Transverse colon (tissue), 4 donors: ENCODE results near the gene RETNLB. TPM values are rescaled to one million over a fixed set of nuclear protein-coding genes. Genes with fewer than 3 reads are reported as not detected.

Source experiments
- DNase-seq: peaks from one replicate; pipeline ENCODE4 v3.0.0-alpha.2; 2019
- H3K27ac ChIP-seq, 4 donors: fragments of 200-600 bp; sonication (generic); 2 replicates each; pipeline ENCODE4 v1.5.1; 2016 to 2018; ENCODE audit warnings: inconsistent platforms in 4 of 4
- H3K27me3 ChIP-seq: fragments of 200-600 bp; sonication (generic); 2 replicates; pipeline ENCODE4 v1.5.1; 2017; ENCODE audit warnings: inconsistent platforms
- H3K36me3 ChIP-seq, 4 donors: fragments of 200-600 bp; sonication (generic); 2 replicates each; pipeline ENCODE4 v1.5.1; 2017 to 2019; ENCODE audit warnings: inconsistent platforms in 4 of 4
- H3K4me1 ChIP-seq, 4 donors: fragments of 200-600 bp; sonication (generic); 2 replicates each; pipeline ENCODE4 v1.5.1; 2017 to 2020; ENCODE audit warnings: inconsistent platforms in 4 of 4
- H3K4me3 ChIP-seq, 4 donors: fragments of 200-600 bp; sonication (generic); 1 replicate in 1 of 4; 2 replicates in 3 of 4; pipeline versions ENCODE4 v1.5.1 to v1.6.1; 2017 to 2019; ENCODE audit warnings: inconsistent platforms in 4 of 4
- H3K9me3 ChIP-seq, 2 donors: fragments of 200-600 bp; sonication (generic); 2 replicates each; pipeline ENCODE4 v1.5.1; 2017 to 2019; ENCODE audit warnings: inconsistent platforms in 2 of 2
- EP300 ChIP-seq: sonication (generic); formaldehyde crosslinking; IDR thresholded peaks from one replicate; pipeline ENCODE4 v1.6.1; 2017; ENCODE audit warnings: antibody characterized with exemption, low read depth
- POLR2A ChIP-seq: fragments of 450-650 bp; IDR thresholded peaks from one replicate; pipeline ENCODE4 v1.6.1; 2016; ENCODE audit warnings: antibody characterized with exemption, mild to moderate bottlenecking, moderate library complexity
- POLR2AphosphoS5 ChIP-seq, 3 donors: sonication (generic); formaldehyde crosslinking; IDR thresholded peaks; one replicate each; pipeline ENCODE4 v1.6.1; 2016; ENCODE audit warnings: antibody characterized with exemption in 3 of 3
- WGBS, 2 donors: methylation state at CpG; one replicate each; pipeline ENCODE4 v1.1.5; 2018; ENCODE audit warnings: low coverage in 1 of 2; 5-methylcytosine and 5-hydroxymethylcytosine counted together
- in situ Hi-C, 4 donors: fragments of 200-750 bp; cut with MboI; loops; one replicate each; pipeline versions ENCODE4 v1.15.0 to v1.15.1; 2017; ENCODE audit warnings: low sequenced_read_pairs in 3 of 4, low pct_ligation_motif_present in 1 of 4, low pct_unique_long_range_greater_than_20kb in 1 of 4
- intact Hi-C: fragments of 100-400 bp; cut with DNase I; formaldehyde crosslinking; loops from one replicate; pipeline ENCODE4 v1.15.1; 2023; ENCODE audit warnings: low total_unique reads
- total RNA-seq, 4 donors: library from RNA; depleted of rRNA; stranded (reverse); fragments of >200 nt; gene quantifications; one replicate each; pipeline ENCODE4 v1.1.0, GENCODE V29; 2016
- TF ChIP-seq, protein P1 (sequence below), 5 experiments: fragments of 200-600 bp in 3 of 5; fragments of 450-650 bp in 2 of 5; sonication (generic) in 3 of 5; IDR thresholded peaks; 1 replicate in 2 of 5; 2 replicates in 3 of 5; pipeline ENCODE4 v1.5.1; 2016 to 2017; ENCODE audit warnings: antibody characterized with exemption in 5 of 5, inconsistent platforms in 3 of 5, mild to moderate bottlenecking in 2 of 5, moderate library complexity in 1 of 5

The RETNLB gene
- total RNA-seq, 4 donors from 2014 or later = 3.3 to 62.7 (median 14.2) TPM; not detected in 1

DNA sequence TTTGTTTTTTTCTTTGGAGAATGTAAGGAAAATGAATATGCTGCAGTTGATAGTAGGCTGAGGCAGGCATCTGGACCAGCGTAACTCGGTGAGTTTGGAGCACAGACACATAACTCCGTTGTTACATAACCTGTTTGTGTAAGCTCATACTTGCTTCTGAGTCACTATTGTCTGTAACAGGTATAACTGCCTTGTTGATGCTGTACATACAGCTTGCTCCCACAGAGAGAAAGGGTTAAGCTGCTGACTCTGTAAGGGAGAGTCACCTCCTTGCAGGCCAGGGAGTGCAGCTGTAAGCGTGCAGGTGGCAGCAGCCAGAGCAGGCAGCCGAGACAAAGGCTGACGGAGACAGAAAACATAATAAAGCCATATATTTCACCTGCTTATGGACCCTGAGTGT lies 20.4 kb downstream of the RETNLB start:
- no peak for DNase-seq
- peaks cover 0 to 3% (median 0%) of the 10 kb centered on the region in 4 donors for H3K4me1 ChIP-seq
- H3K27ac ChIP-seq = no peak overlapping the region
- no peaks in the 10 kb centered on the region for H3K9me3 ChIP-seq
- 88 to 94% methylated on average over 3 to 6 of the region's 6 CpGs for WGBS, 2 donors
- H3K36me3 ChIP-seq = no peaks in the 10 kb centered on the region
- in situ Hi-C loops = no loop called here
- intact Hi-C loops = no loop called here
- no peak for TF ChIP-seq POLR2AphosphoS5 (IDR thresholded peaks at IDR 0.05)
- no peak for TF ChIP-seq POLR2A
- TF ChIP-seq EP300 = no peak
- TF ChIP-seq, protein P1, sequence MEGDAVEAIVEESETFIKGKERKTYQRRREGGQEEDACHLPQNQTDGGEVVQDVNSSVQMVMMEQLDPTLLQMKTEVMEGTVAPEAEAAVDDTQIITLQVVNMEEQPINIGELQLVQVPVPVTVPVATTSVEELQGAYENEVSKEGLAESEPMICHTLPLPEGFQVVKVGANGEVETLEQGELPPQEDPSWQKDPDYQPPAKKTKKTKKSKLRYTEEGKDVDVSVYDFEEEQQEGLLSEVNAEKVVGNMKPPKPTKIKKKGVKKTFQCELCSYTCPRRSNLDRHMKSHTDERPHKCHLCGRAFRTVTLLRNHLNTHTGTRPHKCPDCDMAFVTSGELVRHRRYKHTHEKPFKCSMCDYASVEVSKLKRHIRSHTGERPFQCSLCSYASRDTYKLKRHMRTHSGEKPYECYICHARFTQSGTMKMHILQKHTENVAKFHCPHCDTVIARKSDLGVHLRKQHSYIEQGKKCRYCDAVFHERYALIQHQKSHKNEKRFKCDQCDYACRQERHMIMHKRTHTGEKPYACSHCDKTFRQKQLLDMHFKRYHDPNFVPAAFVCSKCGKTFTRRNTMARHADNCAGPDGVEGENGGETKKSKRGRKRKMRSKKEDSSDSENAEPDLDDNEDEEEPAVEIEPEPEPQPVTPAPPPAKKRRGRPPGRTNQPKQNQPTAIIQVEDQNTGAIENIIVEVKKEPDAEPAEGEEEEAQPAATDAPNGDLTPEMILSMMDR (IDR thresholded peaks at IDR 0.05) = no peak
- H3K4me3 ChIP-seq = no peak overlapping the region
- no peaks in the 10 kb centered on the region for H3K27me3 ChIP-seq

DNA sequence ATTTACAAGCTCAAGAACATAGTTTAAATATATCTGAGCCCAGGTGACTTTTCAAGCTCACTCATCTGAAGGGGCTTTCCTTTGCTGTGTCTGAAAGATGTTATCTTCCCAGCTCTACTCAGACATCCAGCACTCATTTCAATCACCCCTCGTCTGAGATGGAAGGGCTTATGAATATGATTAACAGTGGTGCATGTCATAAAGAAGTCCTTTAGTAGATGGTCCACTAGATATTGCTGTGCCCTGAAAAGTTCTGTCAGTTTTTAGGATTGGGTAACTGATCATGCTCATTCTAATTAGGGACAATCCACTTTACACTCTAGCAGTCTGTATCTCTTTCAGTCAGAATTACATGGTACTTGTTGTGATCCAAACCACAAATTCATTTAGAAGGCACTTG lies 28.3 kb downstream of the RETNLB start:
- TF ChIP-seq EP300 = no peak
- TF ChIP-seq, protein P1 (IDR thresholded peaks at IDR 0.05) = no peak
- no peak for TF ChIP-seq POLR2AphosphoS5 (IDR thresholded peaks at IDR 0.05)
- TF ChIP-seq POLR2A = no peak

DNA sequence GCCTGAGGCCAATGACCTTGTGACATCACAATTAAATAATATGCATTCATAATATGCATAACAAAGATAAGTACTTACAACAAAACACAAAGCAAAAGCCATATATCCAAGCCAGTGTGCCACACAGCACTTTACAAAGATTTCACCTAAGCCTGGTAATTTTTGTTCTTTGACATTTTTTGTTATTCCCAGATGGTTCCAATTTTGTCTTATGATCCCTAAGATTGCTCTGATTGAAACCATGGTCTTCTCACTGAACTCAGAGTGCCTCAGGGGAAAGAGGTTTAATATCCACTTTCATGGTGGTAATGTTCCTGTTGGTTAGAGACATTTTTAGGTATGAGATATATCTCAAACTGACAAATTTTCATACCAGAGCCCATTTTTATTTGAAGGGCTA lies 29.1 kb downstream of the RETNLB start:
- Histone ChIP-seq H3K9me3 (no peaks in the 10 kb centered on the region), H3K27me3 (no peaks in the 10 kb centered on the region), H3K36me3 (no peaks in the 10 kb centered on the region), H3K4me1 (no peaks in the 10 kb centered on the region), H3K4me3 (no peak overlapping the region), H3K27ac (no peak overlapping the region)
- no peak for DNase-seq
- intact Hi-C loops (no loop called here), in situ Hi-C loops (no loop called here)
- TF ChIP-seq, protein P1 (IDR thresholded peaks at IDR 0.05) = no peak
- no peak for TF ChIP-seq POLR2AphosphoS5 (IDR thresholded peaks at IDR 0.05)
- TF ChIP-seq EP300 = no peak
- TF ChIP-seq POLR2A = no peak

More for the DNA sequence above, 28.3 kb downstream of the RETNLB start:
- H3K36me3 ChIP-seq = no peaks in the 10 kb centered on the region
- H3K4me1 ChIP-seq = no peaks in the 10 kb centered on the region
- H3K4me3 ChIP-seq = no peak overlapping the region
- no peaks in the 10 kb centered on the region for H3K9me3 ChIP-seq
- DNase-seq = no peak
- in situ Hi-C loops (no loop called here), intact Hi-C loops (no loop called here)
- no peak overlapping the region for H3K27ac ChIP-seq
- 43 to 77% methylated on average over 1 of the region's 1 CpG for WGBS, 2 donors
- no peaks in the 10 kb centered on the region for H3K27me3 ChIP-seq

DNA sequence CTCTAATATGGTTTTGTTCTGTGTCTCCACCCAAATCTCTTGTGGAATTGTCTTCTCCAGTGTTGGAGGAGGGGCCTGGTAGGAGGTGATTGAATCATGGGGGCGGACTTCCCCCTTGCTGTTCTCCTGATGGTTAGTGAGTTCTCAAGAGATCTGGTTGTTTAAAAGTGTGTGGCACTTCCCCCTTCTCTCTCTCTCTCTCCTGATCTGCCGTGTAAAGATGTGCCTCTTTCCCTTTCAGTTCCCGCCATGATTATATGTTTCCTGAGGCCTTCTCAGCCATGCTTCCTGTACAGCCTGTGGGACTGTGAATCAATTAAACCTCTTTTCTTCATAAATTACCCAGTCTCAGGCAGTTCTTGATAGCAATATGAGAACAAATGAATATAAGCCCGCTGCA lies 33.1 kb downstream of the RETNLB start:
- intact Hi-C loops = no loop called here
- WGBS, 2 donors = 74 to 88% methylated on average over 2 to 4 of the region's 4 CpGs
- no peaks in the 10 kb centered on the region for H3K36me3 ChIP-seq
- no peaks in the 10 kb centered on the region for H3K27me3 ChIP-seq
- no peaks in the 10 kb centered on the region for H3K4me1 ChIP-seq
- H3K27ac ChIP-seq = no peak overlapping the region
- in situ Hi-C loops = no loop called here
- no peaks in the 10 kb centered on the region for H3K9me3 ChIP-seq
- TF ChIP-seq EP300 (no peak), POLR2A (no peak), POLR2AphosphoS5 (IDR thresholded peaks at IDR 0.05) (no peak)
- TF ChIP-seq, protein P1 (IDR thresholded peaks at IDR 0.05) = no peak
- no peak overlapping the region for H3K4me3 ChIP-seq
- DNase-seq = no peak
